LNCAP (cell line): ENCODE measurements around the gene NHSL1.

ENCODE experiments used
- TF ChIP-seq, protein P1 (sequence below): fragments of 450-650 bp; IDR thresholded peaks from 2 replicates; pipeline ENCODE4 v1.5.1; 2017; ENCODE audit warnings: mild to moderate bottlenecking

The NHSL1 gene

DNA sequence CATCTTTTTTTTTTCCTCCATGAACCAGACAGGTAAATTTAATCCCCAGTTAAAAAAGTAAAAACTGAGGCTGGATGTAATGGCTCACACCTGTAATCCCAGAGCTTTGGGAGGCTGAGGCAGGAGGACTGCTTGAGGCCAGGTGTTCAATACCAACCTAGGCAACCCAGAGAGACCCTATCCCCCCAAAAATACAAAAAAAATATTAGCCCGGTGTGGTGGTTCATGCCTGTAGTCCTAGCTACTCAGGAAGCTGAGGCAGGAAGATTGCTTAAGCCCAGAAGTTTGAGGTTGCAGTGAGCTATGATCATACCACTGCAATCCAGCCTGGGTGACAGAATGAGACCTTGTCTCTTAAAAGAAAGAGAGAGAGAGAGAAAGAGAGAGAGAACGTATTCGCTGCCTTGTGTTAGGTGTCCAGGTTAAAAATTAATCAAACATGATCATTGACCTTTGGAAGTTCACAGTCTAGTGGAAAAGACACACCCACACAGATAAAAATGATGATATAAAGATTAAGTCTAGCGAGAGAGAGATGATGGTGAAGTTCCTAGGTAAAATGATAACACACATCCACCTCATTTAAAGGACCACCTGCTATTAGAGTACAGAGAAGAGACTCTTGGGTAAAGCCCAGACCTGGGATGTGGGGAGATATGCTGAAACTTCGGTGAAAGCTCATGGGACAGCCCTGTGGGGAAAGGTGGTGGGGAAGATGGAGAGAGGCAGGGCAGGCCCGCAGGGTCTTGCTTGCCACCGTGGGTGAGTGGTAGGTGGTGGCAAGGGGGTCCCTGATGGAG is 4.8 kb upstream of the NHSL1 start:
- TF ChIP-seq, protein P1, sequence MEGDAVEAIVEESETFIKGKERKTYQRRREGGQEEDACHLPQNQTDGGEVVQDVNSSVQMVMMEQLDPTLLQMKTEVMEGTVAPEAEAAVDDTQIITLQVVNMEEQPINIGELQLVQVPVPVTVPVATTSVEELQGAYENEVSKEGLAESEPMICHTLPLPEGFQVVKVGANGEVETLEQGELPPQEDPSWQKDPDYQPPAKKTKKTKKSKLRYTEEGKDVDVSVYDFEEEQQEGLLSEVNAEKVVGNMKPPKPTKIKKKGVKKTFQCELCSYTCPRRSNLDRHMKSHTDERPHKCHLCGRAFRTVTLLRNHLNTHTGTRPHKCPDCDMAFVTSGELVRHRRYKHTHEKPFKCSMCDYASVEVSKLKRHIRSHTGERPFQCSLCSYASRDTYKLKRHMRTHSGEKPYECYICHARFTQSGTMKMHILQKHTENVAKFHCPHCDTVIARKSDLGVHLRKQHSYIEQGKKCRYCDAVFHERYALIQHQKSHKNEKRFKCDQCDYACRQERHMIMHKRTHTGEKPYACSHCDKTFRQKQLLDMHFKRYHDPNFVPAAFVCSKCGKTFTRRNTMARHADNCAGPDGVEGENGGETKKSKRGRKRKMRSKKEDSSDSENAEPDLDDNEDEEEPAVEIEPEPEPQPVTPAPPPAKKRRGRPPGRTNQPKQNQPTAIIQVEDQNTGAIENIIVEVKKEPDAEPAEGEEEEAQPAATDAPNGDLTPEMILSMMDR: no peak

DNA sequence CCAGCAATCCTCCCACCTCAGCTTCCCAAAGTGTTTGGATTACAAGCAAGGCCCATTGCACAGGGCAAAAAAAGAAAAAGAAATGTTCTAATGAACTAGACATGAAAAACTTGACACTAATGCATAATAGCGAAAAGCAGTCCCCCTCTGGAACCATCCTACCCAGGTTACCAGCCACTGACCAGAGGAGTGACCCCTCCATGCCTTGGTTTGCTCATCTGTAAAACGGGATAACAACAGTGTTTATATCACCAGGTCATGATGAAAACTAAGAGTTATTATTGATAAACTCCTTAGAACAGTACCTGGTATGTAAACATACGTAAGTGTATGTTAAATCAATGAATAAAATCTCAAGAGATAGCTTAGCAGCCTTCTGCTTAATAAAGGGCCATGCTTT is 3.3 kb upstream of the NHSL1 start:
- TF ChIP-seq, protein P1: no peak

DNA sequence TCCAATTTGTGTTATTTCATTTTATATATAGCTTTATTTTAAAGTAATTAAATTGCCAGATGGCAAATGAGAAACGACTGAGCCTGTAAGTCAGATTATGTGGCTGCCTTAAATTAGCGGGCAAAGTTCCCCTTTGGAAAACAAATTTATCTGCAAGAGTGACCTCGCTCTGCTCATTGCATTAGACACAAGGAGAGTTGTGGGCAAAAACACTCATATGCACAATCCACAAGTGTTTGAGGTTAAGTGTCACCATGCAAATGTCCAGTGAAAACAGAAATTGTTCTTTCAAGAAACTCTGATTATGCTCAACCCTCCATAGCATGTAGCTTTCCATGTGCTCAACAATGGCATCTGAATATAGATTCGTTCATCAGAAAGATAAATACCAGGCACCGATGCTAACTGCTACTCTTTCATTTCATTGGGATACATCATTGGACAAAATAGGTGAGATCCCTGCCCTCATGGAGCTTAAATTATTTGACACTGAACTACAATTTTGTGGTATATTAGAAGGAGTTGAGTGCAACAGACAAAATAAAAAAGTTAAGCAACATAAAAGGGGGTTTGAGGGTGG is 1.7 kb upstream of the NHSL1 start:
- TF ChIP-seq, protein P1: no peak

DNA sequence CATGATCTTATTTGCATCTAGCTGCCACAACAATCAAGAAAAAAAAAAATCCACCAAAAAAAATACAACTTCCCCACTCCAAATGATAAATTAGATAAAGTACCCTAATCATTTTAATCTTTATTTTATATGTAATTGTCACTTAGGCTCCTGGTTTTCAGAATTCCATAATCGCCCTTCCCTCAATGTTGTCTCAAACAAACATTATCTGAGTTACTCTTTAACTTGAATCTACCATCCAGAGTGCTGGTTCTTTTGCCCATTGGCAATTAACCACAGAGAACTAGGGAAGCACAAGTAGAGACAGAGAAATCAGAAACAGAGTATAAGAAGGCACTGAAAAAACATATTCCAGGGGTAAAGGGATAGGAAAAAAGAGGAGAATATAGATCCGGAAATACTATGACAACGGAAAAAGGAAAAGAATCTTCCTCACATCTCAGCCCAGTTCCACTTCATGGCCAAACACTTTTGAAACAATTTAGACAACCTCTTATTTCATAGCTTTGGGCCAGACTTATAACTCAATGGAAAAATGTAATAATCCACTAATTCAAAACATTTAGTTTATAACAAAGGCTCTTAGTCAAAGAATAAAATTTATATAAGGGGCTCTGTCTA is 861 bp upstream of the NHSL1 start:
- TF ChIP-seq, protein P1: no peak

DNA sequence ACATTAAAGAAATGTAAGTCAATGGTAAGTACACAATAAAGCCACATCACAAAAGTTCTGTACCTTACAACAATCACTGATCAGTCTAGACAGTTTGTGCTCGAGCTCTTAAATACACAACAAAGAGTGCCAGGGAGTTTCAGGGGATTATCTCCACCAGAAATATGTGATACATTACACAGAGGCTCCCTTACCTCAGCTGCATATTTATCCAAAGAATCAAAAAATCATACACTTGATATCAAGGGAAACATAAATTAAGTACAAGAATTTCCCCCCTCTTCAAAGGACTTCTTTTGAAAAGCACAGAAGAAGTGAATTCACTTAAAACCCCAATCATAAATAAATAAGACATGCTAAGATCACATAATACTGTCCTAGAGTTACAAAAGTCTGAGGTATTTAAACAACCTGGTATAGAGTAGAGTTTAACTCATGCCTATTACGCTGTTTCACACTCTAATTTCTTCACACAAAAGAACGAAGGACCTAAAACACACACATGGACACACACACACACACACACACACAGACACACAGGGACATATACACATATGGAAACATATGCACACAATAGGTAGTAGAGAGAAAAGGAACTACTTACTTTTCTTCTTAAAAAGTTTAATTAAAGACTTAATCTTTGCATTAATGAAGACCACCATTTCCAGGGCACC is 528 bp downstream of the NHSL1 start:
- TF ChIP-seq, protein P1: no peak

DNA sequence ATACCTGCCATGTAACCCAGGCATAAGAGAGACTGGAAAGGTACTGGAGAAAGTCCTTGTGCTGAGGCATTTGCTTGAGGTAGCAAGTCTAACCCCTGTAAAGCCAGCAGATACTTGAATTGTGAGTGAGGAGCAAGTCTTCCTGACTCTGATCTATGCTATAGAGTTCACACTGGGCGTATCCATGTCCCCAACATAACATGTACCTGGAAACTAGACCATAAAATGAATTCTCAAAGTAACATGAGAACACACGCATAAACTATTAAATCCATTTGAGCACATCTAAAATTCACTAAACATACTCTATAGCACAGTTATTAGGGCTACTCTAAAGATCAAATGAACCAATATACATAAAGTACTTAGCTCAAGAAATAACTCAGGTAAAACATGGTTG is 2.0 kb downstream of the NHSL1 start:
- TF ChIP-seq, protein P1: no peak

DNA sequence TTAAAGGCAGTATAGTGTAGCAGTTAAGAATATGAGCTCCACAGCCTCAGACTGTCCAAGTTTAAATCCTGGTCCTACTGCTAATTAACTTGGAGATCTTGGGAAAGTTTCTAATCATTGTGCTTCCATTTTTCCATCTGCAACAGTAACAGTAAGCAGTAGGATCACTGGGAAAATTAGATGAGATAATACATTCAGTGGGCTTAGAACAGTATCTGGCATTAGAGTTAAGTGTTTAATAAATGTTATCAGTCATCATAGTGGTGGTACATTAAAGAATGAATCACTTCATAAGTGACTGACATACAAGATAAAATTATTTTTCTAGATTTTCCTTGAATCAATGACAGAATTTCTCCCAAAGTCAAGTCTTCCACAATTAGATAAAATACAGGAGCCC is 5.0 kb downstream of the NHSL1 start:
- TF ChIP-seq, protein P1: no peak
